GM19372 (cell line): Measurements from ENCODE around the gene KRTAP22-2.

Source experiments
- ATAC-seq: cut with Tn5 transposase; IDR thresholded peaks from one replicate; pipeline ENCODE4 v1.9.1; 2021; ENCODE audit warnings: mild to moderate bottlenecking, low read depth, moderate library complexity; ENCODE audit not compliant: unreplicated experiment

KRTAP22-2 gene

GRCh38 chr21:30590297-30590696, at the start of gene KRTAP22-2:
KRTAP22-2 (minus strand) TSS chr21:30590397.
- no peak for ATAC-seq

GRCh38 chr21:30638686-30639085, 48.5 kb upstream of the KRTAP22-2 start:
- ATAC-seq = no peak

- ATAC-seq = no peak
Observed at GRCh38 chr21:30634906-30635305, 44.7 kb upstream of the KRTAP22-2 start, which contains the start of gene KRTAP20-2. KRTAP20-2 (plus strand) TSS chr21:30635206; CDS start chr21:30635264, 58 bp downstream.

GRCh38 chr21:30629200-30629599, 39.0 kb upstream of the KRTAP22-2 start:
- ATAC-seq = no peak

GRCh38 chr21:30628109-30628508, 37.9 kb upstream of the KRTAP22-2 start:
- no peak for ATAC-seq

GRCh38 chr21:30625449-30626165, 35.4 kb upstream of the KRTAP22-2 start:
- no peak for ATAC-seq

- no peak for ATAC-seq
Observed at GRCh38 chr21:30623362-30623761, 33.2 kb upstream of the KRTAP22-2 start.

- no peak for ATAC-seq
Observed at GRCh38 chr21:30620522-30620921, 30.3 kb upstream of the KRTAP22-2 start, which contains the start of gene KRTAP20-4. KRTAP20-4 (plus strand) TSS chr21:30620627.

- no peak for ATAC-seq
Observed at GRCh38 chr21:30620080-30620479, 29.9 kb upstream of the KRTAP22-2 start.

GRCh38 chr21:30616125-30616524, 25.9 kb upstream of the KRTAP22-2 start, which contains the start of gene KRTAP20-1:
KRTAP20-1 (plus strand) TSS chr21:30616425; CDS start chr21:30616455, 30 bp downstream.
- no peak for ATAC-seq

GRCh38 chr21:30615199-30615598, 25.0 kb upstream of the KRTAP22-2 start:
- no peak for ATAC-seq

- no peak for ATAC-seq
Observed at GRCh38 chr21:30613836-30614235, 23.6 kb upstream of the KRTAP22-2 start, which contains the start of gene KRTAP6-1. KRTAP6-1 (minus strand) TSS chr21:30613930; CDS start chr21:30613904, 26 bp downstream.

GRCh38 chr21:30612132-30612531, 21.9 kb upstream of the KRTAP22-2 start:
- no peak for ATAC-seq

- no peak for ATAC-seq
Observed at GRCh38 chr21:30605968-30606367, 15.8 kb upstream of the KRTAP22-2 start.

GRCh38 chr21:30600787-30601186, 10.6 kb upstream of the KRTAP22-2 start, which contains the start of gene KRTAP22-1:
KRTAP22-1 (plus strand) TSS chr21:30601087.
- no peak for ATAC-seq

GRCh38 chr21:30598802-30599201, 8.6 kb upstream of the KRTAP22-2 start, which contains the start of gene KRTAP6-2:
KRTAP6-2 (minus strand) TSS chr21:30598902; CDS start chr21:30598874, 28 bp downstream.
- ATAC-seq = no peak

GRCh38 chr21:30592140-30592539, 1.9 kb upstream of the KRTAP22-2 start, which contains the start of gene KRTAP6-3:
KRTAP6-3 (plus strand) TSS chr21:30592440; CDS start chr21:30592446, 6 bp downstream.
- ATAC-seq = no peak

GRCh38 chr21:30582870-30583269, 7.3 kb downstream of the KRTAP22-2 start:
- ATAC-seq = no peak

GRCh38 chr21:30580132-30580531, 10.1 kb downstream of the KRTAP22-2 start:
- no peak for ATAC-seq

GRCh38 chr21:30579346-30579745, 10.9 kb downstream of the KRTAP22-2 start:
- ATAC-seq = no peak

- no peak for ATAC-seq
Observed at GRCh38 chr21:30577766-30578165, 12.4 kb downstream of the KRTAP22-2 start.

- ATAC-seq = no peak
Observed at GRCh38 chr21:30567617-30568016, 22.6 kb downstream of the KRTAP22-2 start.
